Globus pallidus (tissue), 1 donor: ENCODE measurements around the gene RASL11B.
A peak's percentile ranks its signal among the peaks of the same experiment; 100 is the strongest.

Experiments used
- DNase-seq: peaks from one replicate; pipeline ENCODE4 v3.0.0-alpha.2; 2015; ENCODE audit warnings: low spot score

RASL11B gene

GRCh38 chr4:52843351-52843750 is 18.8 kb upstream of the RASL11B start:
- DNase-seq: no peak

GRCh38 chr4:52843958-52844357 is 18.2 kb upstream of the RASL11B start:
- peak; percentile 67 for DNase-seq

DNA sequence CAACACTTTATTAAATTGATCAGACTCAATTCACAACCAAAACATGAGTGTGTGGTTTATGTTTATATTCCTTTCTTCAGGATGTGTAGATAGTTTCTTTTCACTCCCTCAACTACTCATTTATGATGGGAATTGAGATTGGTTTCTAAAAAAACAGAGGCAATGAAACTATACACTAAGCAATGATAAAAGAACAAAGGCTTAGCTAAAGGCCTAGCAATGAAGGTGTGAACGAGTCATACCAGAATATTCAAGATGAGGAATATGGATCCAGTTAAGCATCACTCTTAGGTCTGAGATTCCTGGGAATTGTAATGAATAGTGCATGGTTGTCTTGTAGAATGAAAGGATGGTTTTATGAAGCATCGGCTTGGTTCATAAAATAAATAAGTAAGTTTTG is 17.5 kb upstream of the RASL11B start:
- no peak for DNase-seq

DNA sequence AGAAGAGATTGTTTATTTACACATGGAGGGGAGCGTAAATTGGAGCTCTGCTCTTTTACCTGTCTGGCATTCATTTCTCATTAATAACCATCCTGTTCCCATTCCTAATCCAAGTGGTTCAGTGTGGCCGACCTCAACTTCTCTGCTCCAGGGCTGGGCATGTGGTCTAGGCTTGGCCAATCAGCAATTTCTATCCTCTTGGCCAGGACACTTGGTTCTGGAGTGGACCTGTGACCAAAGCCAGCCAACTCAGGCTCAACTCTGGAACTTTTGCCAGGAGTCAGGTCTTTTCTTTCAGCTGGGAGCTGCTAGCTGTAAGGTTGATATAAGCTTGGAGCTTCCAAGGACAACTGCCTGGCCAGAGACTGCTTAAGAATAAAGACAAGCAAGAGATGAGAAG is 15.6 kb upstream of the RASL11B start:
- no peak for DNase-seq

GRCh38 chr4:52848254-52848653 is 13.9 kb upstream of the RASL11B start:
- no peak for DNase-seq

GRCh38 chr4:52850406-52851124 is 11.6 kb upstream of the RASL11B start:
- DNase-seq: no peak

- DNase-seq: no peak
Measured at GRCh38 chr4:52852041-52852440, 10.1 kb upstream of the RASL11B start.

DNA sequence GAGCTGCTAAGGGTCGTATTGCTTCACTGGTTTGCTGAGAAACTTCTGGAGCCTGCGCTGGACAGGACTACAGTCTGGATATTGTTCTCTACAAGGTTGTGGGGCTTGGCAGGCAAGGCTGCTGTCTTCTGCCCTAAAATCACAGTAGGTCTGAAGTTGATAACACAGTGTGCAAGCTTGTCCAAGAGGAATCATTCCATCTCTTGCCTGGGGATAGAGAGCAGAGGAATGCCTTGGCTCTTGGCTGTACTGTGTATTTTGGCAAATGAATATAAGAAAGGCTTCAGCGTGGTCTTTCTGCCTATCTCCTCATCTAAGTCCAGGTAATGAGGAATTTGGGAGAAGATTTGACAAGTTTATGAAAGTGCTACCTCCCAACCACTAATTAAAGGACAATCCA is 9.4 kb upstream of the RASL11B start:
- DNase-seq: no peak

- no peak for DNase-seq
Measured at GRCh38 chr4:52853351-52853750, 8.8 kb upstream of the RASL11B start.

- no peak for DNase-seq
Measured at GRCh38 chr4:52856801-52857200, 5.3 kb upstream of the RASL11B start.

- DNase-seq: no peak
Measured at GRCh38 chr4:52860361-52860760, 1.8 kb upstream of the RASL11B start.

DNA sequence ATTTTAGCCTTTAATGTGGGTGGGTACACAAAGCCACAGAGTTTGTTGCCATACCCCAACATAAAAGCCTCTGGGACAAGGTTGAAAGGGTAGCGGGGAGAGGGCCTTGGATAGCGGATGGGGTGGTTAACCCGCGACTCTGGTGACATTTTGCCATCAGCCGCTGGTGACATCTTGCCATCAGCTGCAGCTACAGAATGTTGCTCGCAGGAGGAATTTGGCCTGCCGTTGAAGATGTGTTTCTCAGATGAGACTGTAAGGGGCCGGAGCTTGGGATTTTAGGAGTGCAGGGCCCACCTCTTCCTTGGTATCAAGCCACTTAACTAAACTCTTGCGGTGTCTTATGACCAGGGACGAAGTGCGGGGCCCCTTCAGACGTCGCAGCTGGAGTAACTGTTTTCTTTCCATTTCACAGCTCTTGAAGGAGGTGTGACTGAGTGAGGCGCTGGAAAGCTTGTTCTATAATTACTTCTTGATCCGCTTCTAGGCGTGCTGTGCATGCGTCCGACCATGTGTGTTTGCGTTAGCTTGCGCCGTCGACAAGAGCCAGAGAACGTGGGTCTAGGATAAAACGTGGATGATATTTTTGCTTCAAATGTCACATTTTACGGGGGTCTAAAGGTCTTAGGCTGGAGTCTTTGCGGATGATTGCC is 820 bp upstream of the RASL11B start:
- DNase-seq: no peak

DNA sequence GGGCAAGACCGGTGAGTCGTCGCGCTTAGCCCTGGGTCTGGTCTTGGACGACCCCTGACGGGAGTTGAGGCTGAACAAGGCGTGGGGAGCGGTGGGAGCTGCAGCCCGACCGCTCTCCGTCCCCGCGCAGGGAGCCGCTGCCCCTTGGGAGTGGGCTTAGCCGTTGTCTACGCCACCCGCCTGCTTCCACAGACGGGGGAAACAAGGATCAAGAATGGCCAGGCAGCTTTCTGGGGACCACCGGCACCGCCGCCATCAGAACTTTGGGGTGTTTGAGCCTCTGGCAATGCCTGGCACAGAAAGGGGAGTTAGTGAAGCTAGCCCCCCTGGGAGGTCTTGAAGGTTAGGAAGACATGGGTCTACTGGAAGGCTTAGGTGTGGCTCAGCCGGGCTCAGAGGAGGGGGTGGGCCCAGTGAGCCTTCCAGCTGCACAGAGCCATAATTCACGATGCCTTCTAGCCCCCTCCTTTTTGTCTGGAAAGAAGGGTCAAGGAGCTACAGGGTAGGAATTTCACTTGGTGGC is 583 bp downstream of the RASL11B start:
- DNase-seq: no peak

- no peak for DNase-seq
Measured at GRCh38 chr4:52863324-52863723, 1.2 kb downstream of the RASL11B start.

GRCh38 chr4:52864793-52865192 is 2.7 kb downstream of the RASL11B start:
- no peak for DNase-seq

DNA sequence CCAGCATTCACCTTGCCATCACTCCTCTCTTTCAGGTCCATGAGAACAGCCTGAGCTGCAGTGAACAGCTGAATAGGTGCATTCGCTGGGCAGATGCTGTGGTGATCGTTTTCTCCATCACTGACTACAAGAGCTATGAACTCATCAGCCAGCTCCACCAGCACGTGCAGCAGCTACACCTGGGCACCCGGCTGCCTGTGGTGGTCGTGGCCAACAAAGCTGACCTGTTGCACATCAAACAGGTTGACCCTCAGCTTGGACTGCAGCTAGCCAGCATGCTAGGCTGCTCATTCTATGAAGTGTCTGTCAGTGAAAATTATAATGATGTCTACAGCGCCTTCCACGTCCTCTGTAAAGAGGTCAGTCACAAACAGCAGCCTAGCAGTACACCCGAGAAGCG is 3.2 kb downstream of the RASL11B start:
- no peak for DNase-seq

DNA sequence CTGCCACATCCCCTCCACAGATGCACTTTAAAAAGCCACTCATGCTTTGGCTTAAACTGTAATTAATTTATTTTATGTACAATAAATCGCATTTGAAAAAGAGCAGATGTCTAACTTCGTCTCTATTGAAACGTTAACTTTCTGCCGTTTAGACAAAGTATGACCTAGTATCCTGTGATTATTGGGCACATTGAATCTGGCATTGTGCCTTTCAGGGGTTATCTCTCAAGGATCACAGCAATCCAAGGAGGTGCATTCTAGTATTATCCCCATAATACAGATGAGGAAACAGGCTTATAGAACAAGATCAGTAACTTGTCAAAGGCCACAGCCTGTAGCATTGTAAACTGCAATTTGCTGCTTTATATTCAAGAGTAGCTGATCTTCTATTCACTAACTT is 4.6 kb downstream of the RASL11B start:
- DNase-seq: no peak

DNA sequence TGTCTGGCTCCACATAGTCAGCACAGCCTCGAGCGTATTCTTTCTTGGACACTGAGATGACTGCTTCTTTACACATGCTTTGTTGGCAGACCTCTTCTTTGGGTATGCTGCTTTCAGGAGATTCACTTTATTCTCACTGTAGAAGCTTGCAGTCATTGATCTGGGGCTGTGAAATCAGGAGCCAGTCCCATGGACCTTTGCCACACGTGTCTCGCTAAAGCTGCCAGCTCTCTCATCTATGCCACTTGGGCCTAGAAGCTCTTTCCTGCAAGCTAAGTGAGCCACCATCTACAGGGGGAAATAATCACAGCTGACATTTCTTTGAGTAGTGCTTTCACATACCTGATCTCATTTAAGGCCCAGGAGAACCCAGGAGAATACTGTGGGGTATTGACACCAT is 5.0 kb downstream of the RASL11B start:
- no peak for DNase-seq

- DNase-seq: peak; percentile 70
Measured at GRCh38 chr4:52868133-52868532, 6.0 kb downstream of the RASL11B start.

- peak; percentile 81 for DNase-seq
Measured at GRCh38 chr4:52869196-52869595, 7.1 kb downstream of the RASL11B start.

DNA sequence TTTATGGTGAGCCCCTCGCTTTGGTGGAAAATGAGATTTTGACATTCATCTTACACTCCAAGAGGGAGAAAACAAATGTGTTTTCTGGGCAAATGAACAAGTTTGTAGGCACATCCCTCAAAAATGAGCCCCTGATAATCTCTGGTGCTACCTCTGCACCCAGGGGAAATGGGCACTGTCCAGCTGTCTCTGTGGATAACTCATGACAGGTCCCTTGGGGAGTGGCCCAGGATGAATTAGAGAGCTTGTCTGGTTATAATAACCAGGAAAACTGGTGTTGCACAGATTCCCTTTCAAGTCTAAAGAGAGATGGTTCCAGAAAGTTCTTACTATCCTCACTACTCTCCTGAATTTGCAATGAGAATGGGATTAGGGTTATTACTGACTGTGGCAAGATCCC is 7.5 kb downstream of the RASL11B start:
- no peak for DNase-seq

- no peak for DNase-seq
Measured at GRCh38 chr4:52870225-52870624, 8.1 kb downstream of the RASL11B start.

GRCh38 chr4:52873191-52873590 is 11.1 kb downstream of the RASL11B start:
- DNase-seq: no peak

DNA sequence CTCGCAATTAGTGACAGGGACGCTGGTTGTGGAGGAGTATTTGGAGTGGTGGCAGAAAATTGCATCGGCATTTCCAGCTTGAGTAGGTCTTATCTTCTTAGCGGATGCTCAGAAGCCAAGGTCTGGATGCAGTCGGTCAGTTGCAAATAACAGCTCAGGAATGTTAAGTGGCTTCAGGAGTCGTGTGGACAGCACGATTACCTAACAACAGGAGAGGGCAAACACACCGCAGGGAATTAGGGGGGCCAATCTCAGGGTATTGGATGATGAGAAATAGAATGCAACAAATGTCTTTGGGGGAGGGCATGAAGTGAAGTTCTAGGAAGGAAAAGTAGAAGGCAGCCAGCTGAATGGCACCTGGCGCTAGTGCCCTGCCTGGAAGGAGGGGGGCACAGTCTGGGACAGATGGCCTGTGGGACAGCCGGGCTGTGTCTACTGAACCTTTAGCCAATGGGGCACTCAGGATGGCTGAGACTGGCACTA is 11.8 kb downstream of the RASL11B start:
- no peak for DNase-seq
